Left ventricle myocardium inferior (tissue), 1 donor: ENCODE measurements around the gene PIGN. TPM values are rescaled to one million over a fixed set of nuclear protein-coding genes. Genes with fewer than 3 reads are reported as not detected.

Source experiments
- DNase-seq: peaks from one replicate; pipeline ENCODE4 v3.0.0-alpha.2; 2020
- H3K27ac ChIP-seq: fragments of 200-600 bp; replicated peaks from 2 replicates; pipeline ENCODE4 v1.8.0; 2021
- H3K27me3 ChIP-seq: fragments of 200-600 bp; 2 replicates; pipeline ENCODE4 v1.8.0; 2021; ENCODE audit warnings: low read depth
- H3K36me3 ChIP-seq: fragments of 200-600 bp; 2 replicates; pipeline ENCODE4 v1.8.0; 2021
- H3K4me1 ChIP-seq: fragments of 200-600 bp; 2 replicates; pipeline ENCODE4 v1.8.0; 2021
- H3K4me3 ChIP-seq: fragments of 200-600 bp; 2 replicates; pipeline ENCODE4 v1.8.0; 2021; ENCODE audit warnings: mild to moderate bottlenecking, moderate library complexity
- H3K9me3 ChIP-seq: fragments of 200-600 bp; replicated peaks from 2 replicates; pipeline ENCODE4 v1.8.0; 2021
- intact Hi-C: fragments of 100-400 bp; cut with micrococcal nuclease; formaldehyde crosslinking; loops from one replicate; pipeline ENCODE4 v1.11.0; 2022
- total RNA-seq: library from RNA; stranded (reverse); fragmentation: NEBNext Ultra II Directional; extraction: Animal tissue kit (Norgen Biotek cat#: 25700); gene quantifications from one replicate; pipeline ENCODE4 v1.2.1, GENCODE V29; 2021
- TF ChIP-seq, protein P1 (sequence below): fragments of 200-600 bp; IDR thresholded peaks from 2 replicates; pipeline ENCODE4 v1.8.0; 2021; ENCODE audit warnings: antibody characterized with exemption, mild to moderate bottlenecking, borderline replicate concordance
- donor health status: DM: no; HTN: yes; CAD: no; lungs with severe emphysema.

The PIGN gene
- total RNA-seq, 1 donor from 2014 or later = 19.7 TPM

DNA sequence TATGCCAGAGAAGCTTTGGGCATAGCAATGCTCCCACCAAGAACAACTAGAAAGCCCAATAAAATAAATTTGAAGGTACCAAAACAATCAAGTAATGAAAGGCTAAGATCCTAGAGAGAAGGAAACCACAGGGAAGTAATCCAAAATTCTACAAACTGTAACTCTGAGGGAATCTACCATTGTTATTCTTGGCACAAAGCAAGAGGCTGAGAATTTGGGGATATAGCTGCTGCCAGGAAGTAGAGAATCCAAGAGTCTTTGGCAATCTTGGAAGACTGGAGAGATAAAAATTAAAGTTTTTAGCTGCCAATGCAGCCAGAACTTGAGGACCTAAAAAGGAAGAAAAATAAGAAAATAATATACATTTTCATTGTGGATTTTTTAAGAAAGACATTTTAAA lies 68.5 kb downstream of the PIGN start:
- H3K27ac ChIP-seq = no peak overlapping the region
- H3K4me1 ChIP-seq = peaks cover 7% of the 10 kb centered on the region
- peaks cover 9% of the 10 kb centered on the region for H3K9me3 ChIP-seq
- no peak overlapping the region for H3K4me3 ChIP-seq
- DNase-seq = no peak
- TF ChIP-seq, protein P1, sequence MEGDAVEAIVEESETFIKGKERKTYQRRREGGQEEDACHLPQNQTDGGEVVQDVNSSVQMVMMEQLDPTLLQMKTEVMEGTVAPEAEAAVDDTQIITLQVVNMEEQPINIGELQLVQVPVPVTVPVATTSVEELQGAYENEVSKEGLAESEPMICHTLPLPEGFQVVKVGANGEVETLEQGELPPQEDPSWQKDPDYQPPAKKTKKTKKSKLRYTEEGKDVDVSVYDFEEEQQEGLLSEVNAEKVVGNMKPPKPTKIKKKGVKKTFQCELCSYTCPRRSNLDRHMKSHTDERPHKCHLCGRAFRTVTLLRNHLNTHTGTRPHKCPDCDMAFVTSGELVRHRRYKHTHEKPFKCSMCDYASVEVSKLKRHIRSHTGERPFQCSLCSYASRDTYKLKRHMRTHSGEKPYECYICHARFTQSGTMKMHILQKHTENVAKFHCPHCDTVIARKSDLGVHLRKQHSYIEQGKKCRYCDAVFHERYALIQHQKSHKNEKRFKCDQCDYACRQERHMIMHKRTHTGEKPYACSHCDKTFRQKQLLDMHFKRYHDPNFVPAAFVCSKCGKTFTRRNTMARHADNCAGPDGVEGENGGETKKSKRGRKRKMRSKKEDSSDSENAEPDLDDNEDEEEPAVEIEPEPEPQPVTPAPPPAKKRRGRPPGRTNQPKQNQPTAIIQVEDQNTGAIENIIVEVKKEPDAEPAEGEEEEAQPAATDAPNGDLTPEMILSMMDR = no peak
- peaks cover 4% of the 10 kb centered on the region for H3K36me3 ChIP-seq
- intact Hi-C loops = loop anchor here (10.0 kb wide), 1 partner anchor 204 kb away; no protein-coding TSS in a partner anchor
- H3K27me3 ChIP-seq = no peaks in the 10 kb centered on the region

DNA sequence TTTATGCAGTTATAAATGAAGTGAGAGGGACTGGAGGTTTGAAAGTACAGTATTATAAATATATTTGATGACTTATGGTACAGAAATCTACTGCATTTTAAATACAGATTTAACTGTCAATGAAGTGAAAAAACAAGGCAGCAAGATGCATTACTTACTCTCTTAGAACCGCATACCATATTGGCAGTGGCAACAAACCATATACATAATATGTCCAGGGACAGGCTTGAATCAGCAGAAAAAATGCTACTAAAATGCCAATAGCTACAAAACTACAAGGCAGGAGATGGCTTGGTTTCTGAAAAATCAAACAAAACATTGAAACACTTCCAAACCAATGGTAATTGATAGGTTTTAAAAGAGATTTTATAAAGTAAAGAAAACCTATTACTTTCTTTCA lies 77.2 kb downstream of the PIGN start:
- no peak overlapping the region for H3K27ac ChIP-seq
- no peaks in the 10 kb centered on the region for H3K4me1 ChIP-seq
- H3K9me3 ChIP-seq = no peaks in the 10 kb centered on the region
- intact Hi-C loops = loop anchor here (10.0 kb wide), 1 partner anchor 195 kb away; no protein-coding TSS in a partner anchor
- peaks cover 8% of the 10 kb centered on the region for H3K36me3 ChIP-seq
- H3K27me3 ChIP-seq = no peaks in the 10 kb centered on the region
- H3K4me3 ChIP-seq = no peak overlapping the region
- TF ChIP-seq, protein P1 = no peak
- DNase-seq = no peak

DNA sequence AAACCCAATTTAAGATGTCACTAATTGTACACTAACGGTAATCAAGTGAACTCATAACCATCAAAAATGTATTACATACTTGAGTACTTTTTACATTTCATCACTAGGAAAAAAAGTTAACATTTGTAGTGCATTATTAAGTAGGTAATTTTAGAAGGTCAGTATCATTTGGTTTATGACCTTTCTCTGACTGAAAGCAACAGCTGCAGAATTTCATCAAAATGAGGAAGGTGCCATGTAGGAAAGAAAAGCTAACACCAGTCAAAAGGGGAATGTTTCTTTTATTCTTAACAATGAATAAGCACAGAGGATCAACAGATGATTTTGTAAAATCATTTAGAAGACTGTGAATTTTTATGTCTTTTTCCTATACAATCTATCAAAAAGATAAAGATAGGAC lies 79.0 kb downstream of the PIGN start:
- peaks cover 8% of the 10 kb centered on the region for H3K36me3 ChIP-seq
- TF ChIP-seq, protein P1 = no peak
- intact Hi-C loops = no loop called here
- no peak for DNase-seq
- H3K27ac ChIP-seq = no peak overlapping the region
- no peaks in the 10 kb centered on the region for H3K4me1 ChIP-seq
- H3K27me3 ChIP-seq = no peaks in the 10 kb centered on the region
- no peak overlapping the region for H3K4me3 ChIP-seq
- no peaks in the 10 kb centered on the region for H3K9me3 ChIP-seq

GRCh38 chr18:62106271-62106670 lies 80.6 kb downstream of the PIGN start:
- Histone ChIP-seq H3K36me3 (peaks cover 18% of the 10 kb centered on the region), H3K4me3 (no peak overlapping the region), H3K27ac (no peak overlapping the region), H3K4me1 (no peaks in the 10 kb centered on the region), H3K27me3 (no peaks in the 10 kb centered on the region), H3K9me3 (no peaks in the 10 kb centered on the region)
- TF ChIP-seq, protein P1 = no peak
- intact Hi-C loops = no loop called here
- DNase-seq = no peak

- DNase-seq = no peak
- Histone ChIP-seq H3K27me3 (no peaks in the 10 kb centered on the region), H3K27ac (no peak overlapping the region), H3K4me3 (no peak overlapping the region), H3K36me3 (peaks cover 27% of the 10 kb centered on the region), H3K4me1 (no peaks in the 10 kb centered on the region), H3K9me3 (no peaks in the 10 kb centered on the region)
- TF ChIP-seq, protein P1 = no peak
- intact Hi-C loops = no loop called here
Measured at GRCh38 chr18:62105376-62105775, 81.5 kb downstream of the PIGN start.

- H3K4me3 ChIP-seq = no peak overlapping the region
- no peak overlapping the region for H3K27ac ChIP-seq
- no peaks in the 10 kb centered on the region for H3K27me3 ChIP-seq
- TF ChIP-seq, protein P1 = no peak
- peaks cover 56% of the 10 kb centered on the region for H3K36me3 ChIP-seq
- peaks cover 10% of the 10 kb centered on the region for H3K9me3 ChIP-seq
- intact Hi-C loops = no loop called here
- no peak for DNase-seq
- H3K4me1 ChIP-seq = no peaks in the 10 kb centered on the region
Measured at GRCh38 chr18:62102221-62102620, 84.6 kb downstream of the PIGN start.
